DMS114 treated with DMSO at 0.1 percent for 48 hours (cell line): Measurements from ENCODE around the gene SPATA20.

Source experiments
- DNase-seq: peaks from one replicate; lab custom pipeline; 2025; ENCODE audit not compliant: unreplicated experiment; lab: John Stamatoyannopoulos, UW

Gene SPATA20

GRCh38 chr17:50557630-50558029 lies 10.7 kb downstream of the SPATA20 start:
- no peak for DNase-seq

- no peak for DNase-seq
These were observed 11.1 kb downstream of the SPATA20 start for GRCh38 chr17:50558091-50558490.

GRCh38 chr17:50558581-50558940 lies 11.6 kb downstream of the SPATA20 start:
- no peak for DNase-seq

GRCh38 chr17:50558941-50559614 lies 12.1 kb downstream of the SPATA20 start:
- no peak for DNase-seq

DNA sequence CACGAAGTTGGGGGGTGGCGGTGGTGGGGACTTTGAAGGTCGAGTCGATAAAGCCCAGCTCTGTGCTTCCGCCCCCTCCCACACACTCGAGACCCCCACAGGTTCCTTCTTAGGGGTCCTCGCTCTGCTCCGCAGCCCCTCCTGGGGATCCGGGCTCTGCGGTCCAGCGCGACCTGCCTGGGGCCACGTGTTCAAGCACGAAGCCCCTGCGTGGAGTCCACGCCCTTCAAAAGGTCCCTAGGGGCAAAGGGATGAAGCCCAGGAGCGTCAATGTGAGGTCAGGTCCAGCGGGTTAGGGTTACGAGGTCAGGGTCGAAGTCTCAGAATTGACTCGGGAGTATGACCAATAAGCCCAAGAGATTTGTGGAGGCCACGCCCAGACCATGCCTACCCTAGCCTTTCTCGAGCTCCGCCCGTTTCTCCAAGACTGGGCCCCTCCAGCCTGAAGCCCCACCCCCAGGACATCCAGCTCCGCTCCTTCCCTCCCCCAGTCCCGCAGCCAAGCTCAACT lies 12.8 kb downstream of the SPATA20 start:
- peak; percentile 56 for DNase-seq

GRCh38 chr17:50560185-50560824 lies 13.3 kb downstream of the SPATA20 start, which contains the start of gene CACNA1G:
CACNA1G (plus strand) TSS chr17:50560715; CDS start chr17:50561460, 745 bp downstream.
- peak; percentile 78 for DNase-seq

DNA sequence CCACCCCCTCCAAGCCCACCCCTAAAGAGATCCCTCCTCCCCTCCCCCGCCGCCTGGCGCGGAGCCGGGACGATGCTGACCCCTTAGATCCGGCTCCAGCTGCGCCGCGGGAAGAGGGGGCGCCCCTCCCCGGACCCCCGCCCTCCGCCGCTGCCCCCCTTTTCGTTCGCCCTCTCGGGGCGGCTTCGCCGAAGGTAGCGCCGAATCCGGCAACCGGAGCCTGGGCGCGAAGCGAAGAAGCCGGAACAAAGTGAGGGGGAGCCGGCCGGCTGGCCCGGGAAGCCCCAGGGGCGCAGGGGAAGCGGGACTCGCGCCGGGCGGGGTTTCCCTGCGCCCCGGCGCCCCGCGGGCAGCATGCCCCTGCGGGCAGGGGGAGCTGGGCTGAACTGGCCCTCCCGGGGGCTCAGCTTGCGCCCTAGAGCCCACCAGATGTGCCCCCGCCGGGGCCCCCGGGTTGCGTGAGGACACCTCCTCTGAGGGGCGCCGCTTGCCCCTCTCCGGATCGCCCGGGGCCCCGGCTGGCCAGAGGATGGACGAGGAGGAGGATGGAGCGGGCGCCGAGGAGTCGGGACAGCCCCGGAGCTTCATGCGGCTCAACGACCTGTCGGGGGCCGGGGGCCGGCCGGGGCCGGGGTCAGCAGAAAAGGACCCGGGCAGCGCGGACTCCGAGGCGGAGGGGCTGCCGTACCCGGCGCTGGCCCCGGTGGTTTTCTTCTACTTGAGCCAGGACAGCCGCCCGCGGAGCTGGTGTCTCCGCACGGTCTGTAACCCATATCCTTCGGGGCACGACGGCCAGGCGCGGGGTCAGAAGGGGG lies 14.2 kb downstream of the SPATA20 start:
- no peak for DNase-seq

DNA sequence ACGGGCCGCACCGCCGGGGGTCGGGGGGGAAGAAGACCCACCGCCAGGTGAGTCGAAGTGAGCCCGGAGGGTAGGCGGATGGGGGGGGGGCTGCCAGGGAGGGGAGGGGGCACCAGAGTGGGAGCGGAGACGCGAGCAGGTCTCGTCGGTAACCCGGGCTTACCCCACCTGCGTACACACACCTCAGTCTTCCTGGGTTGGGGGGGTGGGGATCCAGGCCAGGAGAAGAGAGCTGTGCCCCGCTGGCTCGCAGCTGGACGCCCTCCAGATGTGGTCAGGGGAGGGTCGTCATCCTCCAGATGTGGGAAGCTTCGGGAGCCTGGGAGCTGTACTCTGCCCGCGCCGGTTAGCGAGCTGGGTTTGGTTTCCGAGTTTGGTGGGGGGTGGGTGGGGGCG lies 14.8 kb downstream of the SPATA20 start:
- no peak for DNase-seq

- DNase-seq: no peak
These were observed 15.5 kb downstream of the SPATA20 start for GRCh38 chr17:50562242-50563091.

- DNase-seq: no peak
These were observed 16.1 kb downstream of the SPATA20 start for GRCh38 chr17:50563092-50563511.

DNA sequence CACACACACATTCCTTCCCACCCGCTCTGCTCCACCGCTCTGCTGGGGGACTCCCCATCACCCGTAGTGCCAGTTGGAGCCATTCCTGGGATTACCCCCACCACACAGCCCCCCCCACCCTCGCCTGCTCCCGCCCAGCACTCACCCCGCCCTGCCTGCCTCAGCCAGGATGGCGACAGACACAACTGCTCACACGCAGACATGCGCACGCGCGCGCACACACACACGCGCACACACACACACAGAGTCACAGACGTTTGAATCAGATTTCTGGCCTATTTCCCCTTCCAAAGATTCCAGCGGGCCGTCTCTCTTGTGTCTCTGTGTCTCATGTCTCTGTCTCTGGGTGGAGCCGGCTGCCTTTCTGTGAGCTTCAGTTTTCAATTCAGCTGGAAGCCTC lies 17.9 kb downstream of the SPATA20 start:
- DNase-seq: no peak

DNA sequence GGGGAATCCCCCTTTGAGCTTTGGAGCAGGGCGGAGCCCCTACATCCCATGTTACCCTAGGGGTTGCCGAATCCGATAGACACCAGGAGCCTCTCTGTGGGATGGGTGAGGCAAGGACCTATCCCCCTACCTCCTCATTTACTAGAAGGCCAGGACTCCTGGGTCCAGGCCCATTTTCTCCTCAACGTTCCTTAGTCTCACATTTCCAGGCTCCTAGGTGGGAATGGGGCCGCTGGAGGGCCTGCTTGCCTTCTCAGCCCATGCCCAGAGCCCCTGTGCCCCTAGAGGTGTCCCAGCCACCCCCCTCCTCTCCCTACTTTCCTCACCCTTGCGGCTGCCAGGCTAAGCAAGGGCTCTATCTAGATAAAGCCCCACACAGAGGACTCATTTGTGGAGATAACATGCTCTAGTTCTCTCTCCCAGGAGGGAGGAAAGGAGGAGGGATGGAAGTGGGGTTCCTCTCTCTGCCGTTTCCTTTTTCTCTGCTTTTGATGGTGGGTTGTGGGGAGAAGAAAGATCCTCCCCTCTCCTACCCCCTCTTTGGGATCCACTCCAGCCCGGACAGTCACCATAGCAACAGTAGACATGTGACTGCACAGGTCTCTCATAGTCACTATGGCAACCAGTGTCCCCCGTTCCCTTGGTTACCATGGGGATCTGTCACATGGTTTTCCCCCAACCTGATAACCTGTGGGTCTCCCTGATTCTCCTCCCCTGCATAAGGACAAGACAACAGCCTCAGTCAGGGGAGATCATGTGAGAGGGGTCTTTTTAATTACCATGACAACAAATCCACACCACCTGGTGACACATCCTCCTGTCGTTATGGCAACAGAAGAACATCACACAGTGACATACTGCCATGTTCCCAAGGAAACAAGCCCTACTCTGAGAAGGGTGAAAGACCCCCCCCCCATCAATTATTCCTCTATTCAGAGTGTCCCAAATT lies 18.7 kb downstream of the SPATA20 start:
- no peak for DNase-seq

DNA sequence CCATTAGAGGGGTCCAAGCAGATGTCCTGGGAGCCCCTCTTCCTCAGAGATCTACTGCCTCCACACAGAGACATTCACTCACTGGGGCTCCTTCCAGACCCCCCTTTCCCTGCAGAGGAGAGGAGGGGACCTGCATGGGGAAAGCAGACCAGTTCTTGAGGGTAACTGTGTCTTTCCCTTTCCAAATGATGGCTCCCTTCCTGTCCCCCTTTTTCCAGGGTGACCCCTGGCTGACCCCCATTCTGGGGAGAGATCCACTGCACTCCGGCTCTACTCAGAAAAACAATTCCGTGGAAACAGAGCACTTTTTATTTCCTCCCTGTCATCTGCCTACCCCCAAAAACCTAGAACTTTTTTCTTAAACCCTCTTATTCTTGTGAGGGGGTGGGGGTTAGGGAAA lies 19.9 kb downstream of the SPATA20 start:
- DNase-seq: no peak

- DNase-seq: no peak
These were observed 21.7 kb downstream of the SPATA20 start for GRCh38 chr17:50568659-50569058.

- DNase-seq: no peak
These were observed 22.6 kb downstream of the SPATA20 start for GRCh38 chr17:50569592-50569991.

DNA sequence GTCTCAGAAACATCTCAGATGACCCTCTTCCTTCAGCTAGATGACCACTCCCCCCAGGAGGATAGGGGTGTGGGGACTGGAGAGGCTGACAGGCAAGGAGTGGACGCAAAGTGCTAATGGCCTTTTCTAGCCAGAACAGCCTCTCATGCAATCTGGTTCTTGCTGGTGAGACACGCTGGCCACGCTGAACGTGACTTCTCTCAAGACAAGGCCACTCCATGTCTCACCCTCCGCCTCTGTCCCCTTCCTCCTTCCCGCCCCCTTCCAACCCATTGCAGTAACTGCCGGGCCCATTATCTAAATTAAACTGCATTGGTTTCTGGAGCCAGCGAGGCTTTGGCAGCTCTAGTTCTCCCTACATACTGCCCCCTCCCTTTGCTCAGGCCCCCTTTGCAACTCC lies 23.1 kb downstream of the SPATA20 start:
- DNase-seq: no peak

- no peak for DNase-seq
These were observed 23.6 kb downstream of the SPATA20 start for GRCh38 chr17:50570528-50570927.

DNA sequence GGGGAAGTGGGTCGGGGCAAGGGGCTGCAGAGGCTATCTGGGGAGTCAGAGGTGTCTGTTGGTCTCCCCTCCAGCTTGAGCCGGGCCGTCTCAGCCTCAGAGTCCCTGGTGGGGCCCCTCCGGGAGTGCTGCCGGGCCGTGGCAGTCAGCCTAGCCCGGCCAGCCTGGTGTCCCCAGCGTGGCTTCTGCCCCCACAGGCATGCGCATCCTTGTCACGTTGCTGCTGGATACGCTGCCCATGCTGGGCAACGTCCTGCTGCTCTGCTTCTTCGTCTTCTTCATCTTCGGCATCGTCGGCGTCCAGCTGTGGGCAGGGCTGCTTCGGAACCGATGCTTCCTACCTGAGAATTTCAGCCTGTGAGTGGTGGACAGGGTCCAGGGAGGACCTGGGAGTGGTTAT lies 24.7 kb downstream of the SPATA20 start:
- DNase-seq: no peak

- DNase-seq: no peak
These were observed 25.6 kb downstream of the SPATA20 start for GRCh38 chr17:50572541-50572940.
